ENCODE results near the gene FAM72B.
"Not testable (repeated sequence)": the region's sequence is repeated elsewhere in the genome, so short reads cannot be mapped to it uniquely, and the experiment has no call there.

- TF ChIP-seq, protein P1, sequence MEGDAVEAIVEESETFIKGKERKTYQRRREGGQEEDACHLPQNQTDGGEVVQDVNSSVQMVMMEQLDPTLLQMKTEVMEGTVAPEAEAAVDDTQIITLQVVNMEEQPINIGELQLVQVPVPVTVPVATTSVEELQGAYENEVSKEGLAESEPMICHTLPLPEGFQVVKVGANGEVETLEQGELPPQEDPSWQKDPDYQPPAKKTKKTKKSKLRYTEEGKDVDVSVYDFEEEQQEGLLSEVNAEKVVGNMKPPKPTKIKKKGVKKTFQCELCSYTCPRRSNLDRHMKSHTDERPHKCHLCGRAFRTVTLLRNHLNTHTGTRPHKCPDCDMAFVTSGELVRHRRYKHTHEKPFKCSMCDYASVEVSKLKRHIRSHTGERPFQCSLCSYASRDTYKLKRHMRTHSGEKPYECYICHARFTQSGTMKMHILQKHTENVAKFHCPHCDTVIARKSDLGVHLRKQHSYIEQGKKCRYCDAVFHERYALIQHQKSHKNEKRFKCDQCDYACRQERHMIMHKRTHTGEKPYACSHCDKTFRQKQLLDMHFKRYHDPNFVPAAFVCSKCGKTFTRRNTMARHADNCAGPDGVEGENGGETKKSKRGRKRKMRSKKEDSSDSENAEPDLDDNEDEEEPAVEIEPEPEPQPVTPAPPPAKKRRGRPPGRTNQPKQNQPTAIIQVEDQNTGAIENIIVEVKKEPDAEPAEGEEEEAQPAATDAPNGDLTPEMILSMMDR (IDR thresholded peaks at IDR 0.05): not testable (repeated sequence)
- not testable (repeated sequence) for TF ChIP-seq POLR2A (IDR thresholded peaks at IDR 0.05)
Observed at GRCh38 chr1:121155671-121156358, 28.3 kb downstream of the FAM72B start.

All from vagina (tissue), 2 donors.